Loucy (cell line): ENCODE data around the gene TMEFF1.

Experiments
- H2AFZ ChIP-seq: fragments of 200-600 bp; sonication (generic); 2 replicates; pipeline ENCODE4 v1.6.0; 2016; ENCODE audit warnings: antibody characterized with exemption, mild to moderate bottlenecking, low read length, moderate library complexity
- H3F3A ChIP-seq: fragments of 200-600 bp; 2 replicates; pipeline ENCODE4 v1.6.0; 2016; ENCODE audit warnings: antibody characterized with exemption, low read depth, mild to moderate bottlenecking
- H3K27me3 ChIP-seq: fragments of 200-600 bp; sonication (generic); 2 replicates; pipeline ENCODE4 v1.6.1; 2014; ENCODE audit warnings: low read length, mild to moderate bottlenecking; ENCODE audit not compliant: insufficient read depth, poor library complexity, severe bottlenecking
- H3K36me3 ChIP-seq: fragments of 200-600 bp; sonication (generic); 2 replicates; pipeline ENCODE4 v1.6.1; 2016; ENCODE audit warnings: low read length; ENCODE audit not compliant: insufficient read depth
- H3K4me1 ChIP-seq: fragments of 200-600 bp; sonication (generic); 2 replicates; pipeline ENCODE4 v1.5.1; 2014; ENCODE audit warnings: low read length, mild to moderate bottlenecking; ENCODE audit not compliant: insufficient read depth, poor library complexity, severe bottlenecking
- H3K4me2 ChIP-seq: fragments of 200-600 bp; sonication (generic); 2 replicates; pipeline ENCODE4 v1.6.0; 2014; ENCODE audit warnings: antibody characterized with exemption, low read length, low read depth, mild to moderate bottlenecking; ENCODE audit not compliant: poor library complexity, severe bottlenecking
- H3K4me3 ChIP-seq: fragments of 200-600 bp; sonication (generic); 2 replicates; pipeline ENCODE4 v1.5.1; 2014; ENCODE audit warnings: low read length, mild to moderate bottlenecking, mixed read lengths; ENCODE audit not compliant: poor library complexity, severe bottlenecking
- H3K79me2 ChIP-seq: fragments of 200-600 bp; sonication (generic); 2 replicates; pipeline ENCODE4 v1.6.1; 2014; ENCODE audit warnings: low read length; ENCODE audit not compliant: insufficient read depth
- H3K9ac ChIP-seq: fragments of 200-600 bp; sonication (generic); 2 replicates; pipeline ENCODE4 v1.6.0; 2014; ENCODE audit warnings: mild to moderate bottlenecking, low read depth, low read length, moderate library complexity; ENCODE audit not compliant: poor library complexity, severe bottlenecking
- H3K9me2 ChIP-seq: fragments of 200-600 bp; sonication (generic); replicated peaks from 2 replicates; pipeline ENCODE4 v1.6.1; 2016; ENCODE audit warnings: low read depth, low read length, mixed read lengths
- H3K9me3 ChIP-seq: fragments of 200-600 bp; sonication (generic); 2 replicates; pipeline ENCODE4 v1.6.1; 2014; ENCODE audit warnings: mild to moderate bottlenecking, antibody characterized with exemption, low read length, low read depth; ENCODE audit not compliant: insufficient read depth
- H4K20me1 ChIP-seq: fragments of 200-600 bp; sonication (generic); 2 replicates; pipeline ENCODE4 v1.6.0; 2014; ENCODE audit warnings: antibody characterized with exemption, low read length, mild to moderate bottlenecking; ENCODE audit not compliant: insufficient read depth, poor library complexity, severe bottlenecking
- CTCF ChIP-seq: fragments of 200-600 bp; sonication (generic); conservative IDR thresholded peaks from 2 replicates; pipeline ENCODE4 v1.5.1; 2014; ENCODE audit warnings: mild to moderate bottlenecking, antibody characterized with exemption, low read length
- EZH2phosphoT487 ChIP-seq: fragments of 200-600 bp; IDR thresholded peaks from 2 replicates; pipeline ENCODE4 v1.6.1; 2018; ENCODE audit warnings: antibody characterized with exemption, mild to moderate bottlenecking, moderate library complexity, borderline replicate concordance

TMEFF1 gene

DNA sequence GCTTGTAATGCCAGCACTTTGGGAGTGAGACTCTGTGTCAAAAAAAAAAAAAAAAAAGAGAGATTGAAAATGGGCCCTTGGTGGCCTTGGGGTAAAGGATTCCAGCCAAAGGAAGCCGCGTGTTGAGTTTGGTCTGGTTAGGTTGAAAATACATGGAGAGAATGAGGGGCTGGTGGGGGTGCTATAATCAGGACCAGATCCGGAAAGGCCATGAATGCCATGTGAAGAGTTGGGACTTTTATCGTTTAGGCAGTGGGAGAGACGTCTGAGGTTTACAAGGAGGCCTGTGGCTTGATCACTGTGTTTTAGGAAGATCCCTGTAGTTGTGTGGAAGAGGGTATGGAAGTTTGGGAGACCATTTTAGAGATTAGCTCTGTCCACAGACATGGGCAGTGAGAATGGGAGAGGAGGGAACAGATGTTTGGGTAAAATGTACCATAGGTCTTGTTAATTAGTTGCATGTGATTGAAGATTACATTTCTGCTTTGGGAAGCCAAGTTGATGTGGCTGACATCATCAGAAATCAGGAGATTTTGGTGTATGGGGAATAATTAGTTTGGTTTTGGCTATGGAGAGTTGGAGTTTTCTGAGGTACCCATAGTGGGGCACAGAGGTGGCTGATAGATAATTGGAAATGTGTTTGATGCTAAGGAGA, 42.5 kb upstream of the TMEFF1 start:
- H3K79me2 ChIP-seq = peaks cover 67% of the 10 kb centered on the region
- H3K4me1 ChIP-seq = peaks cover 49% of the 10 kb centered on the region
- H3K4me2 ChIP-seq = peak overlapping the region; percentile 88

GRCh38 chr9:100431886-100432285, 41.1 kb upstream of the TMEFF1 start:
- H3K4me1 ChIP-seq = peaks cover 39% of the 10 kb centered on the region
- no peaks in the 10 kb centered on the region for H3K27me3 ChIP-seq
- peaks cover 74% of the 10 kb centered on the region for H3K79me2 ChIP-seq
- H3K4me2 ChIP-seq = peak overlapping the region; percentile 18
- no peaks in the 10 kb centered on the region for H3K36me3 ChIP-seq
- no peak overlapping the region for H3K4me3 ChIP-seq
- TF ChIP-seq CTCF (no peak), EZH2phosphoT487 (no peak)
- H2AFZ ChIP-seq = no peak overlapping the region
- peaks cover 18% of the 10 kb centered on the region for H4K20me1 ChIP-seq
- H3K9me3 ChIP-seq = no peaks in the 10 kb centered on the region
- no peaks in the 10 kb centered on the region for H3K9me2 ChIP-seq
- no peaks in the 10 kb centered on the region for H3F3A ChIP-seq
- no peak overlapping the region for H3K9ac ChIP-seq

More for the DNA sequence above, 42.5 kb upstream of the TMEFF1 start:
- Histone ChIP-seq H3K9me3 (no peaks in the 10 kb centered on the region), H3K4me3 (peak overlapping the region; percentile 6), H3K9me2 (no peaks in the 10 kb centered on the region), H3K36me3 (no peaks in the 10 kb centered on the region), H4K20me1 (peaks cover 18% of the 10 kb centered on the region), H3K9ac (no peak overlapping the region), H3F3A (no peaks in the 10 kb centered on the region), H3K27me3 (no peaks in the 10 kb centered on the region), H2AFZ (no peak overlapping the region)
- TF ChIP-seq CTCF (no peak), EZH2phosphoT487 (no peak)

DNA sequence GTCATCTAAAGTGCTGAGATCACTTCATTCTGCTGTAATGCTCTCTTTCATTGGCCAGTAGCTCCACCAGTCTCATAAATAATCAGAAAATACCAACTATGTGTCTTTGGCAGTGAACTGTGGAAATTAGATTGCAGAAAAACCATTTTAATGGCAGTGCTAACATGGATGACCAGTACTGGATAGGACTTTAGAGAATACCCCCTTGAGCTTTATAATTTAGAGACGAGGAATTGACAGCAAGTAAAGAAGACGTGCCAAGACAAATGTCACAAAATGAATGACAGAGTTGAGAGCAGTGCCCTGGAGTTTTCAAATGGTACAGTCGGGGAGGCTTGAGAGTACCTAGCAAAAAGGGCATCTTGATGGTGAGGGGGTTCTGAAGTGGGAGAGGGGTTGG, 40.2 kb upstream of the TMEFF1 start:
- peaks cover 24% of the 10 kb centered on the region for H4K20me1 ChIP-seq
- no peak overlapping the region for H3K9ac ChIP-seq
- no peaks in the 10 kb centered on the region for H3K27me3 ChIP-seq
- H3K79me2 ChIP-seq = peaks cover 71% of the 10 kb centered on the region
- peak overlapping the region; percentile 18 for H3K4me2 ChIP-seq
- H3K4me1 ChIP-seq = peaks cover 39% of the 10 kb centered on the region
- H3K9me2 ChIP-seq = no peaks in the 10 kb centered on the region
- H3K9me3 ChIP-seq = no peaks in the 10 kb centered on the region
- no peaks in the 10 kb centered on the region for H3K36me3 ChIP-seq
- no peak overlapping the region for H2AFZ ChIP-seq
- no peaks in the 10 kb centered on the region for H3F3A ChIP-seq
- no peak overlapping the region for H3K4me3 ChIP-seq
- TF ChIP-seq EZH2phosphoT487 (no peak), CTCF (no peak)
